NCI-H82 treated with DMSO at 0.1 percent for 48 hours (cell line): ENCODE data around the gene RP9.

Experiments
- DNase-seq: peaks from one replicate; lab custom pipeline; 2025; ENCODE audit not compliant: unreplicated experiment; lab: John Stamatoyannopoulos, UW

The RP9 gene, protein sequence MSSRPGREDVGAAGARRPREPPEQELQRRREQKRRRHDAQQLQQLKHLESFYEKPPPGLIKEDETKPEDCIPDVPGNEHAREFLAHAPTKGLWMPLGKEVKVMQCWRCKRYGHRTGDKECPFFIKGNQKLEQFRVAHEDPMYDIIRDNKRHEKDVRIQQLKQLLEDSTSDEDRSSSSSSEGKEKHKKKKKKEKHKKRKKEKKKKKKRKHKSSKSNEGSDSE

DNA sequence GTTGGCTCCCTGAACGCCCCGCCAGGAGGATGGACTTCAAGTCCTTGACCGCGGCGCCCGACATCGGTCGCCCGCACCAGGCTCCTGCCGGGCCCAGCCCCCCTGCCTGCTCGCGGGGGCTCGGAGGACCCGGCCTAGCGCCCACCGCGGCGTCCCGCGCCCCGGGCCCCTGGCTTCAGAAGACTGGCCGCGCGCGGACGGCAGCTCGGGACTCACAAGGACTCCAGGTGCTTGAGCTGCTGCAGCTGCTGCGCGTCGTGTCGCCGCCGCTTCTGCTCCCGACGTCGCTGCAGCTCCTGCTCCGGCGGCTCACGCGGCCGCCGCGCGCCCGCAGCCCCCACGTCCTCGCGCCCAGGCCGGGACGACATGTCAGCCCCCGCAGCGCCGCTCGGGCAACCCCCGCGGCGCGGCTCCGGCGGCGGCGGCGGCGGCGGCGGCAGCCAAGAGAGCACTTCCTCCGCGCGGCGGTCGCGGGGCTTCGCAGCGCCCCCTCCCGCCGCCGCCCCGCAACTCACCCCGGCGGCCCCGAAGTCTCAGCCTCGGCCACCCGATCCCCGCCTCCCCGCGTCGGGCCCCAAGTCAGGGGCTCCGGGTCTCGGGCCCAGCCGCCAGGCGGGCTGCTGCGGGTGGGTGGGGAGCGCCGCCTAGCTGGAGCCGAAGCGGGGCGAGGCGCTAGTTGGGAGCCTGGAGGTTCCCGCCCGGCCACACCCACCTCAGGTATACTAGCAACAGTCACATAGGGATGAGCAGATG lies at the start of gene RP9:
RP9 (minus strand) TSS at position 400 of the 753 bp plus-strand sequence; CDS start at position 368, 32 bp downstream.
- DNase-seq: peak; percentile 72

DNA sequence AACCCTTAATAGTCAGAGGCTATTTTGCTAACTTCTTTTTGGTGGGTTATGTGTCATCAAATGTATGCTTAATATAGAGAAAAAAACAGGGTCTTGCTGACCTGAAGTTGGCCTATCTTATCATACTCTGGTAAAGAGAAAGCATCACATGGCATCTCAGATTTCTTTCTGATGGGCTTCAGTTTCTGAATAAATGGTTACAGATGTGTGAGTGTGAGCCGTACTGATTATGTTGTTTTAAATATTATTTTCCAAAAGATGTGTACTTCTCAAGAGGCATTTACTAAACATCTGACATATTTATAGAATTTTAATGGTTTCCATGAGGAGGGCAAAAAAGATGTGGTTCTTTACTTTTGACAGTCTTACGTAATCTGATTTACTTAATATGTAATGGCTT lies 48.6 kb upstream of the RP9 start:
- DNase-seq: no peak

DNA sequence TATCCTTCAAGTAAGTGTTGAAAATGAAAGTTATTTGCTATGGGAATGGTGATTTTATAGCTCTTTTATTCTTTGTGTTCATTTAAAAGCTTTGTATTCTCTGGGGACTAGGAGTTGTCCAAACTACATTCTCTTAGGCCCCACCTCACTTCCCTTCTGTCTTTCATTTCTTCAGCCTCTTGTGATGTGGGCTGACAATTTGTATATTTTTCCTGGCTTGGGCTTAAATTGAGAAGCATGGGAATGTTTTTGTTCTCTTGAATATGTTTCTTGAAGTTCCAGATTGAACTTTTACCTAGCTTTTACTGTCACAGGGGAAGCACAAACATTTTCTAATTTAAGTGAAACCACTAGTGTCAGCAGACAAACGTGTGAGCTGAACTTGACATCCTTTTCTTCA lies 48.1 kb upstream of the RP9 start:
- no peak for DNase-seq

DNA sequence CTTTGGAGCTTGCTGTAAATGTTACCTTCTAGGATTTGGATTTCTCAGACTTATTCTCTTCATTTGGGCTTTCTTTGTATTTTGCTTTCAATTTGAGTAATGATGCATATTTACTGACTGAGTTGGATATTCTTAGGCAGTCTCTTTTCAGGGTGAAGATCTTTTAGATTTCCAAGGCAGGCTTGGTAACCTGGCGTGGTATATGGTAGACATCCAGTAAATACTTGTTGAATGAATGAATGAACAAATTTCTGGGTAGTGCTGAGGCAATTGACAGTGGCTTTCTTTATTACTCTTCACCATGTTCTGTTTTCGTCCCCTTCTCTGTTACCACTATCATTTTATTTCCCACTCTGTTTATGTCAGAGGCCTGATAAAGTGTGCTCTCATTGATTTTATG lies 47.2 kb upstream of the RP9 start:
- no peak for DNase-seq

DNA sequence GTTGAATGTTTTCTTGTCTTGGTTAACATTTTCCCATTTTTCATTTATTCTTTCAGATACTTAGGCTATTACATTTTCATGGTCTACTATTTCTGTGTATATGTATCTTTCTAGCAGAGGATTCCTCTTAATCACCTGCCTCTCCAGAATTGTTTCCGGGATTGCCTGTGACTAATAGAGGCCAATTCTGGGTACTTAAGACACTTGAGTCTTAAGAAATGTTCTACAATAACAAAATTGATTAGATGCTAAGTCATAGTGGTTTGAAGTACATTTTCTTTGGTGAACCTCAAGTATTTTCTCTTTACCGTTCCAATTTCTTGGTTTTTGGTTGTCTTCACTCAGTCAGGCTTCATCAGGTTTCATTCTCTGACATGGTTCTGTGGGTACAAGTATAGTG lies 46.6 kb upstream of the RP9 start:
- DNase-seq: no peak

DNA sequence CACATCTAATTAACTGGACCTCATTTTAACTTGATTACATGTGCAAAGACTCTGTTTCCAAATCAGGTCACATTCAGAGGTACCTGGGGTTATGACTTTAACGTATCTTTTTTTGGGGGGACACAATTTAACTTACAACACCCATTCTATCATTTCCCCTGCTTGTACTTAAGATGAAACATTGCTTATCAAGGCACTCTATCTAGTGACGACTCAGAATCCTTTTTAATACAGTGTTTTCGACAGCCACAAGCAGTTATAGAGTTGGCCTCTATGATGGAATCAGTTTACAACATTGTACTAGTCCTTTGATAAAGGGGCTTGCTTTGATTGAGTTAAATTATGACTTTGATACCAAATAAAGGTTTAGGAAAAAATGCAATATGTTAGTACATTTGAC lies 42.9 kb upstream of the RP9 start:
- DNase-seq: no peak

DNA sequence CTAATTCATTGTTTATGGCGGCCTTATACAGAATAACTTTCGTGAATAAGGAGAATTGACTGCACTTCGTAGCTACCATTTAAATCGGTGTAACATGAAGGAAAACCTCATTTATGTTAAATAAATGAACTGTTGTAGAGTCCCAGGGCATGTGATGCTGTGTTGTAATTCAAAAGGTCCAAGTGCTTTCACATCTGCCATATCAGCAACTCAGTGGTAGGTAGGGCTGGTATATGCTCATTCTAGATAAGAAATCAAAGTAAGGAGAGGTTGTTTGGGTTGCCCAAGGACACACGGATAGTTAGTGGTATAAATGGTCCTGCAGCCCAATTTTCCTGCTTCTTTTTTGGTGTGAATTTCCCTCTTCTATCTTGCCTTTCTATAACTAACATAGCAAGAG lies 36.0 kb upstream of the RP9 start:
- no peak for DNase-seq

DNA sequence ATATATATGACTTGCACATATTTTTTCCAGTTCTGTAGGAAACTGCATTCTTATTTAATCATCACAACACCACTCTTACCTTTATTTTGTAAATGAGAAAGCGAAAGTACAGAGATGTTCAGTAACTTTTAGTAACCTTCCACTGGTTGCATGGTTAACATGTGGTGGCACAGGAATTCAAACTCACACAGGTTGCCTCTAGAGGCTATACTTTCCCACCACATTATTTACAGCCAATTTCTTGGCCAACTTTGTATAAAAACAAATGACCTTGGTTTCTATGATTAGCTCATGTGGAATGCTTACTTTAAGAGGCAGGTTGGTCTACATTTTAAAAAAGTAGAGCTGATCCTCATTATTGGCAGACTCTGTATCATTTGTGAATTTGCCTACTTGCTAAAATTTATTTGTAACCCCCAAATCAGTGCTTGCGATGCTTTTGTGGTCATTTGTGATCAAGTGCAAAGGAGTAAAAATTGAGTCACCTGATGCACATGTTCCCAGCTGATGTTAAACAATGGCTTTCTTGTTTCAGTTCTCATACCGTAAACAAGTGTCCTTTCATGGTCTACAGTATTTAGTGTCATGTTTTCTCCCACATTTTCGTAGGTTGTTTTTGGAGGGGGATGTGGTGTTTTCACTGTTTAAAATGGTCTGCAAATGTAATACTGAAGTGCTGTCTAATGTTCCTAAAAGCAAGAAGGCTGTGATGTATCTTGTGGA lies 35.0 kb upstream of the RP9 start:
- no peak for DNase-seq

DNA sequence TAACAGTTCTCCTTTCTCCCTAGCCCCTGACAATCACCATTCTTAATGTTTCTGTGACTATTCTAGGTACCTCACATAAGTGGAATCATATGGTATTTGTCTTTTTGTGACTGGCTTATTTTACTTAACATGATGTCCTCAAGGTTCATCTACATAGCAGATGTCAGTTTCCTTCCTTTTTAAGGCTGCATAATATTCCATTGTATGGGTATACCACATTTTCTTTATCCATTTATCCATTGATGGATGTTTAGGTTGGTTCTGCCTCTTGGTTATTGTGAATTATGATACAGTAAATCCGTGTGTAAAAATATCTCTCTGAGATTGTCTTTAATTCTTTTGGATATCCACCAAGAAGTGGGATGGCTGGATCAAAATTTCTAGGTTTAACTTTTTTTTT lies 33.4 kb upstream of the RP9 start:
- DNase-seq: no peak

DNA sequence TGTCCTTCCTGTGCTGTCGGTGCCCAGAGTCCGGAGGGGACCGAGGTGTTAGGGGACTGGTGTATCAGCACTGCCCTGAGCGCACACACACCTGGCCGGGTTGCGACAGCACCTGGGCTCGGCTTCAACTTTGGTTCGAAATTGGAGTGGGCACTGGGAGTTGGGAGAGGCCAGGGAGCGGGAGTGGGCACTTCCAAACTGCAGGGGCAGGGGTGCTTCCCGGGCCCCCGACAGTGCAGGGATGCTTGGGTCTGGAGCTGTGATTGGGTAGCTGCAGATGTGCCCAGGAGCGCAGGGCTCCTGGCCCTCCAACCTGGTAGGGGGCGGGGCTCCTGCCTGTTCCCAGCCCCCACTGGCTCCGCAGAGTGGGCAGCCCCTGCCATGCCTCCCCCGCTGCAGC lies 27.9 kb upstream of the RP9 start:
- no peak for DNase-seq

DNA sequence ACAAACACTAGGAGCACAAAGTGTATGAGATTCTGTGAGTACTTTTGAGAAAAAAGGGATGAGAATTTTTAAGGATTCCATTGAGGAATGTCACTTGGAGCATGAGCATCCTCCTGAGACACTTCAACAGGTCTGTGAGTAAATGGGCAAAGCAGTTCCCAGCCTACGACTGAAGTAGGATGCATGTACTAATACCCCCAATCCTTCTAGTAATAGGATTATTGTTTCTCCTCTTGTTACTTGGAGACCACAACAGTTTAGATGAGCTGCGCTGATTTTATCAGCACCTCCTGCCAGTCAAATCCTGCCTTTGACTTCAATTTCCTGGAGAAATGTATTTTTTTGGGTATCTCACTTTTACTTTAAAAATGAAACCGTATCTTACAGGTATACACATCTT lies 21.0 kb upstream of the RP9 start:
- DNase-seq: peak; percentile 92

DNA sequence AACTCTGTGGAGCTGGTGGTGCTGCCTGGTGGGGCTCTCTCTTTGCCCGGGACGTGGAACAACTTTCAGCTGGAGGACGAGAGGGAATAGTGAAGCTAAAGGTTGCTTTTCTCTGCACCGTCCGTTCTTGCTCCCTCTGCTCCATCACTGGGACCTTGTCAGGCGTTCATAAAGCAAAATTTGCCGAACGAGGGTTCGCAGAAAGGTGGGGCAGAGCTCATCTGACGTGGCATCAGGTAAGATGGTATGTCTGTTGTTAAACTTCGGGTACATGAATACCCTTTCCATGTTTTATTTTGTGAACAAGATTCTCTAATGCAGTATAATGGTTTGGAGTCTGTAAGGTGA lies 20.6 kb upstream of the RP9 start:
- DNase-seq: no peak

DNA sequence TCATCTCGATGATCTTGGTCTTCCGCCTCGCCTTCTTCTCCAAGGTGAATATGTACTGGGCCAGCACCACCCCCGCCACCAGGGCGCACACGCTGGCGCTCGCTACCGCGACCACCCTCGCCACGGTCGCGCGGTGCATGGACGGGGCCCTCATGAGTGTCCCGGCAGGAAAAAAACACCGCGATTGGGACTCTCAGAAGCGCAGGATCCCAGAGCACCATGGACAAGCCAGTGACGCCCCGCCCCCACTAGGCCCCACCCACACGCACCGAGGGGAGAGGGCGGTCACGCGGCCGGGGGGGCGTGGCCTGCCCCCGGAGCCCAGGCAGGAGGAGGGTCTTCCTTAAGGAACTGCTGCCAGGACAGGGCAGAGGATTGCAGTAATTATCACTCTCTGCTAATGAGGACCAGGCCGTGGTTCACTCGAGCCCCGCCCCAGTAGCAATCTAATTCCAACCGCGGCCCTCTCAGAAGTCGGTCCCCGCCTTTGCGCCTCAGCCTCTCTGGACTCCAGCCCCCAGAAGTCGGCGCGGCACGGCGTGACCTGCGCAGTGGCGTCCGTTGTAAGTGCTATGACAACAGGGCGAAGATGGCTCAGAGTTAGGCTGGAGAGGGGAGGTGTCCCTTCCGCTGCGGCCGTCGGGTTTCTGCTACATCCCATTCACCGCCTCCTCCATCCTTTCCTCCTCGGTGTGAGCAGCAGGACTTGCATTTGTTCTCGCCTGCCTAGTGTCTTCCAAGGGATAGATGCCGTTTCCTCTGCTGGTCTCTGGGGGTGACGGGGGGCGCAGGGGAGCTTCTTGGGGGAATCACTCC lies 20.0 kb upstream of the RP9 start, which contains the start of gene BBS9:
BBS9 (plus strand) TSS at position 575 of the 816 bp plus-strand sequence. CDS start 16,689 bp downstream, outside the sequence.
- DNase-seq: peak; percentile 87

DNA sequence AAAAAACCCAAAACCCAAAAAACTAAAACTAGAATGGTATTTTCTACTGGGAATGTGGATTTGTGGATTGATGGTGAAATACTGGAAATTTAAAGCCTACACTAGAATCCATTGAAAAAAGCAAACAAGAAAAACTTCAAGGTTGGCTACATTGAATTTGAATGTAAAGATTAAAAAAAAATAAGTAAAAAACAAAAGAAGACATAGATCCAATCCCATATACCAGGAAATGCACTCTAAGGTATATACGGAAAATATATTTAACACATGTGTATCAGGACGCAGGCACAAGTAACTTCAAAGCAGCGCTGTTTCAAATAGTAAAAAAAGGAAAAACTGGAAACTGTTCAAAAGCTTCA lies 19.4 kb upstream of the RP9 start:
- DNase-seq: no peak

DNA sequence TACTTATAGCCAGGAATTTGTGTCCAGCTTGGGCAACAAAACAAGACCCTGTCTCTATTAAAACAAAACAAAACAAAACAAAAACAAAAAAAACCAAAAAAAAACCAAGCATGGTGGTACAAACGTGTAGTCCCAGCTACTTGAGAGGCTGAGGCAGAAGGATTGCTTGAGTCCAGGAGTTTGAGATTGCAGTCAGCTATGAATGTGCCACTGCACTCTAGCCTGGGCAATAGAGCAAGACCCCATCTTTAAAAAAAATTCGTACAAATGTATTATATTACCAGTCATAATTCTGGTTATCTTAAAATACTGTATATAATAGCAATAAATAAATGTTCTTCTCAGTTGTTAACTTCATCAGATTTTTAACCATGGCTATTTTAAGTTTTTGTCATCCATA lies 17.9 kb upstream of the RP9 start:
- no peak for DNase-seq

DNA sequence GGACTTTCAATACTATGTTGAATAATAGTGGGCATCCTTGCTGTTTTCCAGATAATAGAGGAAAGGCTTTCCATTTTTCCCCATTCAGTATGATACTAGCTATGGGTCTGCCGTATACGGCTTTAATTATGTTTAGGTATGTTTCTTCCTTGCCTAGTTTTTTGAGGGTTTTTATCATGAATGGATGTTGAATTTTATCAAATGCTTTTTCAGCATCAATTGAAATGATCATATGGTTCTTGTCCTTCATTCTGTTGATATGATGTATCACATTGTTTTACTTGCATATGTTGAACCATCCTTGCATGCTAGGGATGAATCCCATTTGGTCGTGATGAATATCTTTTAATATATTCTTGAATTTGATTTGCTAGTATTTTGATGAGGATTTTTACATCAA lies 9.2 kb upstream of the RP9 start:
- no peak for DNase-seq

DNA sequence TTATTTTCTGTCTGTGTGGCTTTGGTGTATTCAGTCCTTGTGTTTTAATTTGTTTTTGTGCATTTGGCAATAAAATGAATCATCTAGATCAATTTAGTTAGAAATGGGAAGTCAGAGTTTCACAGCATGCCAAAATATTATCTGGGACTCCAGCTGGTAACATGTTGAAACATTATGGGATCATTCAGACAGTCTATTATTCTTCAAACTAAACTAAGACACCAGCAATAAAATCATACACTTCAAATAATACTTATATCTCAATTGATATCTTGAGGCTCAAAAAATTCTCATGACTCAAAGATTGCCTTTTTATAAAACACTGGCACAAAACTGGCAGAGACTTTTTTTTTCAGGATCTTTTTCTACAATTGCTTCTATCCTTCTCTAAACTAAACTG lies 5.8 kb upstream of the RP9 start:
- no peak for DNase-seq

DNA sequence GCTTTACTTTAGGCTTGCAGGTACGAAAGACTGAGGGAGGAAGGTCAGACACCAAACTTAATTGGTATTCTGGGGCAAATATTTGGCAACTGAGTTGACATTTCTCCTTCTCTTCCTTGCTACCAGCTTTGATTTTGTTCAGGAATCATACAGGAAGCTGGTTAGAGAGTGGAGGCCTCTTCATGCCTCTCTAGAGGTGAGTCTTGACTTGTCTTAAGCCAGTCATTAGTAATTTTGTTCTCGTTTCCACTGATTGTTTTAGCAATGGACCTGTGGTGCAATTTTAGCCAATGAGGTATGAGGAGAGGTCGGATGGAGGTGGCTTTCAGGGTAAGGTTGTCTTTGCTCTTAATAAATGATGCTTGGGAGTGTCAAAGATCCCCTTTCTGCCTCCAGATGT lies 2.4 kb upstream of the RP9 start:
- DNase-seq: no peak

DNA sequence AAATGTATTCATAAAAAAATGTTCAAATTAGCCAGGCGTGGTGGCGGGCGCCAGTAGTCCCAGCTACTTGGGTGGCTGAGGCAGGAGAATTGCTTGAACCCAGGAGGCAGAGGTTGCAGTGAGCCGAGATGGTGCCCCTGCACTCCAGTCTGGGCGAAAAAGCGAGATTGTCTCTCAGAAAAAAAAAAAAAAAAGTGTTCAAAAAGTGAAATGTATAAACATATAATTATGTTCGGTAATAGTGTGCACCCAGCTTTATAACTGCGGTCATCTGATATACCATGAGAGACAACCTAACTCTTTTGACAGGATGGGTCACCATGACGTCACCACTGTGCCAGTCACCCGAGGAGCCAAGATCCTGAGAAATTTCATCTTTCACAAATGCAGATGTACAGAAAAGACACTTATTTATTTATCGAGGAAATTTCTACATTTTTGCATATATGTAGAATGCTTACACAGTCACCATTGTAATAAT lies 594 bp upstream of the RP9 start:
- no peak for DNase-seq

DNA sequence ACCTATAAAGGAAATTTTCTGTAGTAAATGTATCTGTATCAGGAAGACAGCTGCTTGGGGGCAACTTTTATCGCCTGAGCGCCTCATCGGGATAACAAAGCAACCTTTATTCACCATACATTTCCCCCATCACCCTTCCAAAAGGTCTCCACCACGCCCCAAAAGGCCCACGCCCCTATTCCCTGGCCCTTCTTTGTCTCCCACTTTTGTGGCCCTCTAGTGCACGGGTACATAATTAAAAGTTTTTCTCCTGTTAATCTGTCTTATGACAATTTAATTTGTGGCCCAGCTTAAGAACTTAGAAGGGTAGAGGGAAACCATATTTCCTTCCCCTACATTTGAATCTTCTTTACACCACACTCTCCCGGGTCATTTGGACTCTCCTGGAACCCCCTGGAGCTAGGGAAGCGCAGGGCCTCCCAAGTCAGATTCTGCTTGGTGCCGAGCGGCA lies 625 bp downstream of the RP9 start:
- DNase-seq: no peak
